UCSD-AML1 (cell line): ENCODE data around the gene ARHGAP23.
"Not testable (repeated sequence)": the region's sequence is repeated elsewhere in the genome, so short reads cannot be mapped to it uniquely, and the experiment has no call there.

ENCODE experiments used
- DNase-seq: peaks from one replicate; lab custom pipeline; 2025; ENCODE audit not compliant: unreplicated experiment; lab: John Stamatoyannopoulos, UW

Gene ARHGAP23

DNA sequence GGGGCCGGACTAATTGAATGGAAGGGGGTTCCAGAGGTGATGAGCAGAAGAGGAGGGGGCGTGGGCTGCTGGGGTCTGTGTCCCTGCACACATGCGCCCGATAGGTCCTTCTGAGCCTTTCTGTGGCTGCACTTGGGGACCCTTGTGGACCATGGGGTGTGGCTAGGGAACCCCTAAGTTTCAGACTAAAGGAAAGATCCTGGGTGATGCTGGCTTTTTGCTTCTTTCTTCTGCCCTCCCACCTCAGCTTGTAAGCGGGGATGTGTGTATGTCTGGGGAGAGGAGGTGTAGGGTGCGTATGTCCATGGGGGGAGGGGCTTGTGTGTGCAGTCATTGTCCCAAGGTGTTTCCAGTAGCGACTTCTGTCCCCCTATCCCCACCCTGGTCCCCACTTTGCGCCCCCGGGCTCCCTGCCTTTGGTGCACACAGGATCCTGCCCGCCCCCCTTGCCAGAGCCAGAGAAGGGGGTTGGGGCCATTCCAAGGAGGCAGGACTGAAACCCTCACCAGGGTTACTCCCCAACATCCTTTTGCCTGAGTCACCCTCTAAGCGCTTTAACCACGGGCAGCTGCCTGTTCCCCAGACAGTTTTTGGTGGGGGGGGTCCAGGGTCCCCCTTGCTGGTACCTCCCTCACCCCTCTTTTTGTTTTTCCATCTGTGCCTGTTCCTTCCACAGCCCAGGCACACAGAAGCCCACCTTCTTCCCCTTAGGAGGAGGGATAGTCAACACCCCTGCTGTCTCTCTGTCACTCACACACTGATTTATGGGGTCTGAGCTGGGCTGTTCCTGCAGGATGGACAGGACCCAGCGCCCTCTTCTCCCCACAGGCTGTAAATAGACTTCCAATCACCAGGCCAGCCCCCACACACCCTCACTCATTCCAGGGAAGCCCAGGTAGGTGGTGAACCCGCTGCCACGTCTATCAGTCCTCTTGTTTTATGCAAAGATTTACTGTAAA is 83.2 kb downstream of the ARHGAP23 start:
- no peak for DNase-seq

DNA sequence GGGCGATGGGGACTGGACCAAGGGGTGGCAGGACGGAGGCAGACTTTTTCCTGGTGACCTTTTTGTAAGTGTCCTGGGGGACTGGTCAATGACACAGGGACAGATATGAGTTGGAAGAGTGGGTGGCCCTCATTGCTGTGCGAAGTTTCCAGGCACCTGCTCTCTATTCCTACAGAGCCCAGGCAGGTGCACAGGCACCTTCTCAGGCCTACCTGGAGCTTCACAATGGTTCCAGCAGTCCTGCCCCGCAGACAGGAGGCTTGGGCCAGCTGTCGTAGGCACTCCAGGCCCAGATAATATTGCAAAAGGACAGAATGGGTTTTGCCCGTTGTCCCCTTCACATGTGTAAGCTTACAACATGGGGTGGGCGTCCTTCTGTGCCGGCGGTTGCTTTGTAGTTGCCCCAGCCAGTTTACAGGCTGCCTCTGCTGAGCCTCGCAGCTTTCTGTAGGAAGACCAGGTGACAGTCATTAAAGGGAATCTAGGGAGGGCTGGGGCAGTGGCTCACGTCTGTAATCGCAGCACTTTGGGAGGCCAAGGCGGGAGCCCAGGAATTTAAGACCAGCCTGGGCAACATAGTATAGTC is 84.3 kb downstream of the ARHGAP23 start:
- DNase-seq, result no peak

DNA sequence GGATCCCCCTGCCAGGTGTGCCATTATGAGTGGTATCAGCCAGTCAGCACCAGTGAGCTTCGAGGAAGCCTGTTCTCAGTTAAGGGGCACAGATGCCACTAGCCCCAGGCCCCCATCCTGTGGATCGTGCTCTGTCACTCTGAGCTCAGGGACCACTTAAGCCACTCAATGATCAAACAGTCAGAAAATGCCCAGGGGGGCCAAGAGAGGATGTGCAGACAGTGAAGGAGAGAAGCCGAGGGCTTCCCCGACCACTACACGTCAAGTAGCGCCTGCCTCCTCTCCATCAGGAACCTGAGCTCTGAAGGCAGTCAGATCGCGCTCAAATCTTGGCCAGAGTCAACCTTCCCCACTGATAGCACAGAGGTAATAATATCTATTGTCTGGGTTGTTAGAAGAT is 98.3 kb downstream of the ARHGAP23 start:
- DNase-seq, result not testable (repeated sequence)

DNA sequence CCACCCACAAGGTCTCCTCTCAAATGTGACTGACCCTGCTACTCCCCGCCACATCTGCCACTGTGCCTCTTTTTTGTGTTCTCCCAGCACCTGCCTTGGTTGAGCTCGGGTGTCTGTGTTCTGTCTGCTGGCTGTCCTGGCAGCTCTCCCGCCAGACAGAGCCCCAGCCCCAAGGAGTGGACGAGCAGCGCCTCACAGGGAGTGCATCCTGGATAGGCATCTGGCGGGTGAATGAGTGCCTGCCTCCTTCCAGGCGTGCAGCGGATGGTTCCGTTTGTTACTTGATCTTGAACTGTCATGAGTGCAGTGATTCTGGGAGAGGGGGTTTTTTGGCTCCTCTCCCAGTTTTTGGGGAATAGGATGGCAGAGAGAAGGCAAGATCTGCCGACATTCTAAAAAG is 99.9 kb downstream of the ARHGAP23 start:
- DNase-seq, result not testable (repeated sequence)

DNA sequence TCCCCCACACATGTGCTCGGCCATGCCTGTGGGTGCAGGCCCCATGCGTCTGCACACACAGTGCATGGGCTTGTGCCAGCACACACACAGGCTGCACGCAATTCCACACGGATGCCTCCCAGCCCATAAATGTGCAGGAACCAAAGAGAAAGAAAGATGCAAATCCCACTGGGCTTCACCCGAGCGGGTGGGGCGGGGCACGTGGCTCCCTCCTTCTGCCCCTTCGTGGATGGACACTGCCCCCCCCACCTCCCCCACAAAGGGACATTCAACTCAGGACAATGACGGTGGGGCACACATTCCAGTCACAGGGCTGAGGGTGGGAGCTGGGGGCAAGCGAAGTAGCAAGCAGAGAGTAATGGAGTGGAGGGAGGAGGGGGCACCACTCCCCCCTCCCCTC is 102.6 kb downstream of the ARHGAP23 start:
- DNase-seq, result not testable (repeated sequence)

DNA sequence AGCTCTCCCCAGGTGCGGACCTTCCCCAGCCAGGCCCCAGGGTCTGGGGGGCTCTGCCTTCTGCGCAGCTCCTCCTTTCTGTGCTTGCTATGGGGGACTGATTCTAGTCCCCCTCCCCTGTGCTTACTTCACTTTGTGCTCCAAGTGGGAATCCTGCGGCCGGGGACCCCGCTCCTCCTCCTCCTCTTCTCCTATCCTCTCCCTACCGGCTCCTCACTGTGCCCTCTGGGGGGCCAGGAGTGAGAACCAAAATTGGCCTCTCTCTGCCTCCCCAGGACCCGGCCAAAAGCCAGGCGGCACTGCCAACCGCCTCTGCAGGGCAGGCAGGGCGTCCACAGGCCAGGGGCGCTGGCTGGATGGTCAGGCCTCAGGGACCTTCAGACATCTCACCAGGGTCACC is 103.5 kb downstream of the ARHGAP23 start:
- DNase-seq, result not testable (repeated sequence)

DNA sequence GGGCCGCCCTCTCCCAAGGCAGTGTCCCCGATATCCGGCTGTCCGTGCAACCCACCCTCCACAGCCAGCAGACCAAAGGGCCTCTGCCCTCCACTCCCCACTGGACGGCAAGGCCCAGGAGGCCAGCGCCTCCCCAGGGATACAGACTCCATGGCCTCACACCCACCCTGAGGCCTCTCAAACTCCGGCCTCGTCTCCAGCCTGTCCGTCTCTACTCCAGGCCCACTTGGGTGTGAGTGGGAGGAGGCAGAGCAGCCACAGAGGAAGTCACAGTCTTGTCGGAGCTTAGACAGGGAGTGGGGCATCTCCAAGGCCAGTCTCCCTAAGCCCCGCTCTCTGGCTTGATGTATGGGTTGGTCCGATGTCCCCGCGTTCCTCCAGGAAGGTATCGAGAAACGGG is 104.2 kb downstream of the ARHGAP23 start:
- DNase-seq, result no peak

DNA sequence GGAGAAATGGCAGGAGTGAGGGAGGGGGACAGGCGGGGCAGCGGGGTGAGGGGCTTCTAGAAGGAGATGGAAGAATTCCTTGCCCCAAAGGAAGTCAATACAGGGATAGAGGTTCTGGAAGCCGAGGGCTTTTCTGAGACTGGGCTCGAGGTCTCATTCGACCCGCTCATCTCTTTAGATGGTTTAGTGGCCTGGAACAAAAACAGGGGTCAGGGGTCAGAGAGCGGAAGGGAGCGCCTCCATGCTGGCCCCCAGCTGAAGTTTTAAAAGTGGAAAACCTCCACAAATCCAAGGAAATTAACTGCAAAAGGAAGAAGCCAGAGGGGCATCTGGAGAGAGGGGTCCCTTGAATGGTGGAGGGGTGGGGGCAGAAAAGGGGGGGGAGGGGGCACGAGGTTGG is 105.0 kb downstream of the ARHGAP23 start:
- no peak for DNase-seq

DNA sequence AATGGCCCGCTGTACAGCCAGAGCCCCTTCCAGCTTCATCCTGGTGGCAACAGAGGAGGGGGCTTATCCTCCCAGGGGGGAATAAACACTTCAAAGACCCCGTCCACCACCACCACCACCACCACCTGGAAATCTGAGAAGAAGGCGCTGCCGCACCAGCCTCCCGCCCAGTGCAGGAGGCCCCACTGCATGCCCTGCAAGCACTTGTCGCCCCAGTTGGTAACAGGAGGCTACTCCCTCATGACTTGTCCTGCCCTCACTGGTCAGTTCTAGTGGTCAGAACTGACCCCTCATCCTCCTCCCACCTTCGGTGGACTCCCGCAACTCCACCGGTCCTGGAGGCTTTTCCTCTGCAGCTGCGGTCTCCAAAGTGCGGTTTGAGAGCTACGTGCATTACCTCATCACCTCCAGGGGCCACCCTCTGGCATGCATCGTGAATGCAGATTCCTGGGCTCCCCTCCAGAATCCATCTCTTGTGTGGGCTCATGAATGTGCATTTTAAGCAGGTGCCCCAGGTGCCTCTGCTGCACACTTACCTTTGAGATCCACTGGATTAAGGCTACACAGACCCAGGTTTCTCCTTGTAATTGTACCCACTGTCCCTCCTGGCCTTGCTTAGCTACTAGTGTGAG is 105.7 kb downstream of the ARHGAP23 start:
- DNase-seq, result no peak

DNA sequence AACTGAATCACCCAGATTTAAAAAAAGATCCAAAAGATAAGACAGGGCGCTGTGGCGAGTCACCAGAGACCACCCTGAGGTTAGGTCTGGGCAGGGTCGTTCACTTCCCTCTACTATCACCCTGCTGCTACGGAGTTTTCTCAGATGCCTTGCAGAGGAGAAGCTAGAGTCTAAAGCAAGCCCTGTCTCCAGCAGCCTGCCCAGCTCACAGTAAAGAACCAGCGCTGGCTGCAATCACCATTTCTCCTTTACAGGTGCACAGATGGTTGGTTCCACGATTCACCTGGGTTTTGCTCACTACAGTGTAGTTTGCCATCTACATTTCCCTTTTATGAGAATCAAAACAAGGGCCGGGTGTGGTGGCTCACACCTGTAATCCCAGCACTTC is 106.2 kb downstream of the ARHGAP23 start:
- DNase-seq, result no peak

DNA sequence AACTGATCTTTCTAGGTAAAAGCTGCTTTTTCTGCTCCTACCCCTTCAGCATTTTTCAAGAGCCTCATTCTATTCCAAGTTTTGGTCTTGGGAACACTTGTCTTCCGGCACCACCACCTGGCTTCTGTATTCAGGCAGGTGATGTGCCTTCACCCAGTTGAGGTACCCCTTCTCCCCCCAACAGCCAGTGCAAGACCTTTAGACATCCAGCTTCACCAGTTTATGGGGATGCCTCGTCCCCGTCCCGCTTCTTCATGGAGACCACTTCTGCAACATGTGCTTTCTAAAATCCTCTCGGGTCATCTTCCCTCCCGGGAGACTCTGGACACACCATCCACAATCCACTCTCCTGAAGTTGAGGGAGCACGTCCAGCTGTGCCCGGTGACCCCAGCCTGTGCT is 107.6 kb downstream of the ARHGAP23 start:
- DNase-seq, result no peak

DNA sequence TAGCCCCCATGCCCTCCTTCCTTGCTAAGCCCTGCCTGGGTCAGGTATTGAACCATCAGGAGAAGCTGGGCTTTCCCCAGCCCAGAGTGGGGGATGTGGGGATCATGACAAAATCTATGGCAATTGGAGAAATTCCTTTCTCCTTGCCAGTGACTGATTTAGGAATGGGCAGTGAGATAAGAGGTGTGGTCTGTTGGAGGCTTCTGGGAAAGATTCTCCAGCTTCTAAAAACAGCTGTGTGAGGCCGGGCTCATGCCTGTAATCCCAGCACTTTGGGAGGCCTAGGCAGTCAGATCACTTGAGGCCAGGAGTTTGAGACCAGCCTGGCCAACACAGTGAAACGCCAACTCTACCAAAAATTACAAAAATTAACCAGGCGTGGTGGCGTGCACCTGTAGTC is 108.4 kb downstream of the ARHGAP23 start:
- DNase-seq, result no peak

DNA sequence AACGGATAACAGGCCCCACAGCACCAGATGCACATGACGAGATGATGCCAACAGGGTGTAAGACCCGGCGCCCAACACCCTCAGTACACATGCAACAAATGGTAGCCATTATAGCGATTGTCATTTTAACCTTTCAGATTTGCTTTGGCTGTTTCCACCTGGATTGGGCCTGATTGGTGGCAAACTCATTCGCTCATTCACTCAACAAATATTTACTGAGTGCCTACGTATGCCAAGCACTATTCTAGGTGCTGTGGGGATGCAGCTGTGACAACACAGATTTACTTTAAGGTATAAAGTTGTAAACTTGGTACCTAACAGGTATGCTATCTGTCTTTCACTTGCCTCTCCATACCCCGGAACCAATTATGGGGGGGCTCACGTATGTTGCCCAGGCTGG is 110.6 kb downstream of the ARHGAP23 start:
- DNase-seq, result no peak

DNA sequence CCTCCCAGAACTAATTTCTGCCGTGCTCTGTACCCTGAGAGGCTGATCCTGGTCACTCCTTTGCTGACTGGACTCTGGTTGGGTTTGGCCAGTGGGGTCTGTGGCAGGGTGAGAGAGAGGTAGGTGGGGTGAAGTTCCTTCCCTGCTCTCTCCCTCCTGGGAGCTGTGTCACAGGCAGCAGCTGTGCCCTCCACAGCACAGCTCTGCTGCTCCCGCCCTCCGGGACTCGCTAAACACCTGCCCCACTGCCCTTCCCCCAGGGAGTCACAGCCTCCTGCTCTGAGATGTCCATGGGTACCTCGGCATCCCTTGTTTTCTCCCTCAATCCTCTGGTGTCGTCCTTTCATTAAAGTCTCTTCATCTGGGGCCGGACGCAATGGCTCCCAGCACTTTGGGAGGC is 111.1 kb downstream of the ARHGAP23 start:
- no peak for DNase-seq

DNA sequence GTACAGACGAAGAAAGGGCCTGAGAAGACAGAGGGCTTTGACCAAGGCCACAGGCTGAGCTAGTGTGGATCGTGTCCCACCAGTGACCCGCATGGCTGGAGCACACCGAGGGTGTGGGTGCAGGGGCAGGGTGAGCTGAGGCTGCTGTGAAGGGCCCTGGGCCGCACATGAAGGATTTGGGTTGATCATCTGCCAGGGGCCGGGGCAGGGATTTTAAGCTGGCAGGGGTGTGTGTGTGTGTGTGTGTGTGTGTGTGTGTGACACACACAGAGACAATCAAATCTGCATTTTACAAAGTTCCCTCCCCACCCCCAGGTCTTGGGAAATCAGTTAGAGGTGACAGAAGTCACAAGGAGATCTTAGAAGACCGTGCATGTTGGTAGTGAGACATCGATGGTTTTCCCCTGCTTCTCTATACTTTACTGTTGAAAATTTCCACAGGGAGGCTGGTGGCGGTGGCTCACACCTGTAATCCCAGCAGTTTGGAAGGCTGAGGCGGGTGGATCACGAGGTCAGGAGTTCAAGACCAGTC is 112.3 kb downstream of the ARHGAP23 start:
- no peak for DNase-seq

DNA sequence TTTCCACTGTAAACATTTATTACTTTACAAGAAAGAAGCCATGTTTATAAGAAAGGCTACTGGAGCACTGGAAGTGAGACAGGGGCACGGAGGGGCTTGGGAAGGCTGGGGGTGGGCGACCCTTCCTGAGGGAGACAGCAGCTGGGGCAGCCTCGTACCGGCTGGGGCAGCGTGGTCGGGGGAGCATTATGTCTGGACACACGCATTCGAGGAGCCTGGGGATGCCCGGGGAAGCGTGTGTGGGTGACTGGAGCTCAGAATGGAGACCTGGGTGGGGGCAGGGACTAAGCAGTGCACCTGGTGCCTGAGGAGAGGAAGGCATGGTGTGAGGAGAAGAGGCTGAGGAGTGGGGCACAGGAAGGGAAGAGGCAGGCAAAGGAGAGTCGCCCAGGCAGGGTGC is 113.0 kb downstream of the ARHGAP23 start:
- no peak for DNase-seq

DNA sequence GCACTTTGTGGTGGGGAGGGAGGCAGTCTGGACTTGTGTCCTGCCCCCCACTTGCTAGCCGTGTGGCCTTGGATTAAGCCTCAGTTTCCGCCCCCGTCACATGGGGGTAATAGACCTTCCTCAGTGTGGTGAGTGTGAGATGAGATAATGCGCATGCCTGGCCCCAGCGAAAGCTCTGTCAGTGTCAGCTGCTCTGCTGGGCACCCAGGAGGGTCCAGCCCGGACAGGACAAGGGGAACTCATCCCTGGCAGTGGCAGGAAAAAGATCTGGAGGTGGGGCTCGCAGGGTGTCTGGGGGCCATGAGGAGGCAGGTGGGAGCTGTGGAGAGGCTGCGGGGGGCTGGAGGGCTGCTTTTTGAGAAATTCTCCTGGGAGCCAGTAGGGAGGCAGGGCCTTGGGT is 114.0 kb downstream of the ARHGAP23 start:
- no peak for DNase-seq

DNA sequence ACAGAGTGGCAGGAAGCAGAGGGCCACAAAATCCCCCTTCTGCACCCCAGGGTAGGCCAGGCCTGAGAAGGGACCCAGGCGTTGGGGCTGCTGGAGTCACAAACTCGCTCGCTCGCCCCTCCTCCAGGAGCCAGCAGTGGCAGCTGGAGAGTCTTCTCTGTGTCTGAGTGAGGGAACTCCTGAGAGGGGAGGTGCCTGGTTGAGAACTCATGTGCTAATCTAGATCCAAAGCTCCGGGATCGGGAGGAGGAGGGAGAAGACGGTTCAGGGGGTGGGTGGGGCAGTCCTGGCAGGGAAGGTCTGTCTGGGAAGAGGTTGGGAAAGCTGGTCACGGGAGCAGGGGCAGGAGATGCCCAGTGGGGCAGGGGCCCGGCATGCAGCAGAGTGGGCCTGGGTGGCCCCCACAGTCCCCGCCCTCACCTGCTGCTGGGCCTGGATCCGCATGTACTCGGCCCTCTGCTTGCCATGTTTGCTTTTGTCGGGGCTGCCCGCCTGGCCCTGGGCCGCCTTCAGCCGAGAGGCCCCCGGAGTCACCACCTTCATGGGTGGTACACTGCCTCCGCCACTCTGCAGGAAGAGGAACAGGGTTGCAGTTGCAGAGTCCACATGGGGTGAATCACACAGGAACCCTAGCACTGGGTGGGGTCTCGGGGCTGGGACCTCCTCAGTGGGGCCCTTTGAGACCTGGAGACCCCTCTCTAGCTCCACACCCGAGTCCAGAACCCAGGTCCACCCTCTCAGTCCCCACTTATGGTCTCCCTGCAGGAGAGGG is 115.3 kb downstream of the ARHGAP23 start:
- DNase-seq, result no peak

DNA sequence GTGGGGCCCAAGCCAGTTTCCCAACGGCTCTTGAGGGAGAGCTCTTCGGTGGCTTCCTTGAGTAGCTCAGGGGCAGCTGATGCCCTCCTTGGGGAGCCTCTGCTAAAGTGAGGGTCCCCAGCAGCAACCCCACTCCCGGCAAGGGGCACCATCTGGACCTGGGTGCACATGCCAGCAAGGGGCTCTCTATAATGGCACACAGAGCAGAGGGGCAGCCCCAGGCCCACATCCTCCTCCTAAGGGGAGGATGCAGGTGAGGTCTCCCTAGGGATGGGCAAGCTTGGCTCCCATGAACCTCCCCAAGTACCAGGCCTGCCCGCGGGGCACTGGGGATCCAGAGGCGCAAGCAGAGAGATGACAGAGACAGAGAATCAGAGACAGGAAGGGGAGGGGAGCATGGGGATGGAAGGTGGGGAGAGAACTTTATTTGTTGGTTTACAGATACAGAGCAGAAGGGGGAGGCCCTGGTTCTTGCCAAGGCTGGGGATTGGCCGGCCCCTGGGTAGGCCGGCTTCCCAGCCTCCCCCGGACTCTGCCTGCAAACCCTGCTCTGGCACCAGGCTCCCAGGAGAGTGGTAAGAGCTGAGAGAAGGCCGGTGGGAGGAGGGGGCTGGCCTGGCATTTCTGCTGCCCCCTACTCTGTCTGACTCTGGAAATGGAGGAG is 116.0 kb downstream of the ARHGAP23 start:
- DNase-seq, result no peak

DNA sequence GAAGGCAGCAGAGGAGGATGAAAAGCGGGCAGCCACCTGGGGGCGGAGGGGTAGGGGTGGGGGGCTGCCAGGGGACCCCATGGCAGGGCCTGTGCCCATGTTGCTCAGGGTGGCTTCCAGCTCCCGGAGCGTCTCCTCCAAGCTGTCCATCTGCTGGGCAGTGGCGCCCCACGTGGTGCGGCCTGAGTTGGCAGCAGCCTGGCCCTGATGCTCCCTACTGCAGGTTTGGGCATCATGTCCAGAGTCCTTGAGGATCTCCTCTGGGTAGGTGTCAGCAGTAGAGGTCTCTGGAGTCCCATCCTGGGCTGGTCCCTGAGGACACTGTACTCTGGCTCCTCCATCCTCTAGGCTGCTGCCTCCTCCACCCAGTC is 116.6 kb downstream of the ARHGAP23 start:
- no peak for DNase-seq
